Ishikawa (cell line): ENCODE results near the gene PDK1.

Experiments
- CEBPB ChIP-seq: IDR thresholded peaks from 2 replicates; pipeline ENCODE4 v1.6.1; 2012
- CREB1 ChIP-seq: IDR thresholded peaks from 2 replicates; pipeline ENCODE4 v1.6.1; 2012; ENCODE audit warnings: low read depth
- EGR1 ChIP-seq: IDR thresholded peaks from 2 replicates; pipeline ENCODE4 v1.6.1; 2012
- EP300 ChIP-seq: IDR thresholded peaks from 2 replicates; pipeline ENCODE4 v1.6.1; 2012; ENCODE audit warnings: borderline replicate concordance
- FOXM1 ChIP-seq: IDR thresholded peaks from 2 replicates; pipeline ENCODE4 v1.6.1; 2012; ENCODE audit warnings: low read depth, borderline replicate concordance
- NFIC ChIP-seq: IDR thresholded peaks from 2 replicates; pipeline ENCODE4 v1.6.1; 2012
- RAD21 ChIP-seq: IDR thresholded peaks from 2 replicates; pipeline ENCODE4 v1.6.1; 2012; ENCODE audit warnings: low read depth
- TAF1 ChIP-seq: IDR thresholded peaks from 2 replicates; pipeline ENCODE4 v1.6.1; 2012; ENCODE audit warnings: low read depth, mild to moderate bottlenecking
- TCF12 ChIP-seq: IDR thresholded peaks from 2 replicates; pipeline ENCODE4 v1.6.1; 2012; ENCODE audit warnings: low read depth
- TEAD4 ChIP-seq: IDR thresholded peaks from 2 replicates; pipeline ENCODE4 v1.6.1; 2012
- YY1 ChIP-seq: IDR thresholded peaks from 2 replicates; pipeline ENCODE4 v1.6.1; 2012; ENCODE audit warnings: low read depth
- ZBTB7A ChIP-seq: IDR thresholded peaks from 2 replicates; pipeline ENCODE4 v1.6.1; 2012; ENCODE audit warnings: low read depth
- TF ChIP-seq, protein P1 (sequence below): IDR thresholded peaks from 2 replicates; pipeline ENCODE4 v1.6.1; 2012; ENCODE audit warnings: low read depth, mild to moderate bottlenecking
- TF ChIP-seq, protein P2 (sequence below): IDR thresholded peaks from 2 replicates; pipeline ENCODE4 v1.6.1; 2012
- TF ChIP-seq, protein P3 (sequence below): IDR thresholded peaks from 2 replicates; pipeline ENCODE4 v1.6.1; 2012

The PDK1 gene

DNA sequence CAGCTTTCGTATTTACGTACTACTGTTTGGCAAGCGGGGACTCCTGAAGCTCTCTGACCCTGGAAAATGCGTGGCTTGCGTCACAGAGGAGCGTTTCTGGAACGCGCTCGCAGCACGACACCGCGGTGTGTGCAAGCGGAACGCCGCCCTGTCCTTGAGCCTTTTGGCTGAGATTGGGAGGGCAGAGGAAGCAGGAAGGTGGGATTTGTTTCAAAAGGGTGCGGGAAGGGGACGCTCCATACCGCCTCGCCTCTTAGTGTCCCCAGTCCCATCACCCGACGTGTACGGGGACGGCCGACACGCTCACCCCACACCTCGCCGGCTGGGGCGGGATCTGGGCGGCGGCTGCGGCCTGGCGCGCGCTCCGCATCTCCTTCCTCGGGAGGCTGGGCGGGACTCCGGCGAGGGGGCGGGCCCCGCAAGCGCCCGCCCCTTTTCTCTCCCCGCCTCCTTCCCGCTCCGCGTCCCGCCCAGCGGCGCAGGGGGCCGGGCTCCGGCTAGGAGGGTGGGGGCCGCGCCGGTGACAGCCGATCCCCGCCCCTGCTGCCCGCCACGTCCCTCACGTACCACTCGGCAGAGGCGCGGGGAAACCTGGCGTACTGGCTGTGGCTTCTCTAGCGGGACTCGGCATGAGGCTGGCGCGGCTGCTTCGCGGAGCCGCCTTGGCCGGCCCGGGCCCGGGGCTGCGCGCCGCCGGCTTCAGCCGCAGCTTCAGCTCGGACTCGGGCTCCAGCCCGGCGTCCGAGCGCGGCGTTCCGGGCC, at the start of gene PDK1:
Gene PDK1 (plus strand): TSS at position 569 of the 762 bp plus-strand sequence. CDS start 61 bp downstream, at position 630.
- no peak for TF ChIP-seq NFIC
- no peak for TF ChIP-seq ZBTB7A
- TF ChIP-seq TAF1 = peak; percentile 50; the same call in 1 of the 2 replicates
- TF ChIP-seq, protein P1, sequence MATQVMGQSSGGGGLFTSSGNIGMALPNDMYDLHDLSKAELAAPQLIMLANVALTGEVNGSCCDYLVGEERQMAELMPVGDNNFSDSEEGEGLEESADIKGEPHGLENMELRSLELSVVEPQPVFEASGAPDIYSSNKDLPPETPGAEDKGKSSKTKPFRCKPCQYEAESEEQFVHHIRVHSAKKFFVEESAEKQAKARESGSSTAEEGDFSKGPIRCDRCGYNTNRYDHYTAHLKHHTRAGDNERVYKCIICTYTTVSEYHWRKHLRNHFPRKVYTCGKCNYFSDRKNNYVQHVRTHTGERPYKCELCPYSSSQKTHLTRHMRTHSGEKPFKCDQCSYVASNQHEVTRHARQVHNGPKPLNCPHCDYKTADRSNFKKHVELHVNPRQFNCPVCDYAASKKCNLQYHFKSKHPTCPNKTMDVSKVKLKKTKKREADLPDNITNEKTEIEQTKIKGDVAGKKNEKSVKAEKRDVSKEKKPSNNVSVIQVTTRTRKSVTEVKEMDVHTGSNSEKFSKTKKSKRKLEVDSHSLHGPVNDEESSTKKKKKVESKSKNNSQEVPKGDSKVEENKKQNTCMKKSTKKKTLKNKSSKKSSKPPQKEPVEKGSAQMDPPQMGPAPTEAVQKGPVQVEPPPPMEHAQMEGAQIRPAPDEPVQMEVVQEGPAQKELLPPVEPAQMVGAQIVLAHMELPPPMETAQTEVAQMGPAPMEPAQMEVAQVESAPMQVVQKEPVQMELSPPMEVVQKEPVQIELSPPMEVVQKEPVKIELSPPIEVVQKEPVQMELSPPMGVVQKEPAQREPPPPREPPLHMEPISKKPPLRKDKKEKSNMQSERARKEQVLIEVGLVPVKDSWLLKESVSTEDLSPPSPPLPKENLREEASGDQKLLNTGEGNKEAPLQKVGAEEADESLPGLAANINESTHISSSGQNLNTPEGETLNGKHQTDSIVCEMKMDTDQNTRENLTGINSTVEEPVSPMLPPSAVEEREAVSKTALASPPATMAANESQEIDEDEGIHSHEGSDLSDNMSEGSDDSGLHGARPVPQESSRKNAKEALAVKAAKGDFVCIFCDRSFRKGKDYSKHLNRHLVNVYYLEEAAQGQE = no peak
- TF ChIP-seq EGR1 = no peak
- TF ChIP-seq FOXM1 = no peak
- TF ChIP-seq CREB1 = no peak
- TF ChIP-seq, protein P2, sequence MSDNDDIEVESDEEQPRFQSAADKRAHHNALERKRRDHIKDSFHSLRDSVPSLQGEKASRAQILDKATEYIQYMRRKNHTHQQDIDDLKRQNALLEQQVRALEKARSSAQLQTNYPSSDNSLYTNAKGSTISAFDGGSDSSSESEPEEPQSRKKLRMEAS = peak; percentile 78; the same call in 1 of the 2 replicates
- no peak; the same call in 1 of the 2 replicates for TF ChIP-seq EP300
- TF ChIP-seq TEAD4 = 0 out of 2 replicates have a peak, but pooled peaks have one; percentile 7
- no peak for TF ChIP-seq RAD21
- no peak for TF ChIP-seq CEBPB
- TF ChIP-seq, protein P3, sequence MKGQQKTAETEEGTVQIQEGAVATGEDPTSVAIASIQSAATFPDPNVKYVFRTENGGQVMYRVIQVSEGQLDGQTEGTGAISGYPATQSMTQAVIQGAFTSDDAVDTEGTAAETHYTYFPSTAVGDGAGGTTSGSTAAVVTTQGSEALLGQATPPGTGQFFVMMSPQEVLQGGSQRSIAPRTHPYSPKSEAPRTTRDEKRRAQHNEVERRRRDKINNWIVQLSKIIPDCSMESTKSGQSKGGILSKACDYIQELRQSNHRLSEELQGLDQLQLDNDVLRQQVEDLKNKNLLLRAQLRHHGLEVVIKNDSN = no peak
- no peak for TF ChIP-seq YY1
- no peak for TF ChIP-seq TCF12

DNA sequence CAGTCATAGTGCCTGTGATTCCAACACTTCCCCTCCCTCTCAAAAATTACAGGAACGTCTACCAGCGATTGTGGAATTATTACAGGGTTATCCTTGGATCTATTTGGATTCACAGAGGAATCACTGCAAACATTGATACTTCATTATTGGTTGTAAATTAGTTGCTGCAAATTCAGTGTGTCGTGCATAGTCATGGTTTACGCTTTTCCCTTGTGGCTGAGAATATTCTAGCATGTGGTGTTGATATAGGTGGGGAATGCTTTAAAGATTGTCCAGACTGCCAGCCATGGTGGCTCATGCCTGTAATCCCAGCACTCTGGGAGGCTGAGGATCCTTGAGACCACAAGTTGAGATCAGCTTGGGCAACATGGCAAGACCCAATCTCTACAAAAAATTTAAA, 48.7 kb upstream of the PDK1 start:
- no peak for TF ChIP-seq EGR1
- no peak for TF ChIP-seq YY1
- TF ChIP-seq ZBTB7A = no peak
- TF ChIP-seq TCF12 = no peak
- TF ChIP-seq EP300 = no peak
- no peak for TF ChIP-seq RAD21
- TF ChIP-seq, protein P3 = no peak
- no peak for TF ChIP-seq NFIC
- TF ChIP-seq CEBPB = no peak
- TF ChIP-seq, protein P2 = no peak
- no peak for TF ChIP-seq TEAD4
- TF ChIP-seq CREB1 = no peak
- TF ChIP-seq FOXM1 = no peak
- TF ChIP-seq, protein P1 = no peak
- TF ChIP-seq TAF1 = no peak

DNA sequence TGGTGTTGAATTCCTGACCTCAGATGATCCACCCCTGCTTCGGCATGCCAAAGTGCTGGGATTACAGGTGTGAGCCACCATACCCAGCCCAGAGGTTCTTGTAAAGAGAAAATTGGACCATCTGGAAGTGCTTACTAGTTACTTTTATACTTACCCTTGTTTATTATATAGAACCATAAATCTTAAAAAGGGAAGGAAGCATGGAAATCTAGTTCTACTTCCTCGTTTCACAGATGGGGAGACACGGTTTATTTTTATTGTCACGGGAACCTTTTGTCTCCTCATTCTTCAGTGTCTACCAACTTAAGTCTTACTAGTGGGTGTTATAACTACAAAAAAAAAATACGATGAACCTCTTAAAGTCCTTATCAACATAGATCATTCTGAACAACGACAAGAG, 45.8 kb upstream of the PDK1 start:
- TF ChIP-seq TCF12 (no peak), YY1 (no peak), EP300 (no peak), EGR1 (no peak), TAF1 (no peak), CREB1 (no peak), FOXM1 (no peak), RAD21 (no peak), ZBTB7A (no peak), NFIC (no peak), CEBPB (no peak), TEAD4 (no peak)
- TF ChIP-seq, protein P2 = no peak
- TF ChIP-seq, protein P3 = no peak
- TF ChIP-seq, protein P1 = no peak
